Measurements from ENCODE around the gene SPTLC1.

DNA sequence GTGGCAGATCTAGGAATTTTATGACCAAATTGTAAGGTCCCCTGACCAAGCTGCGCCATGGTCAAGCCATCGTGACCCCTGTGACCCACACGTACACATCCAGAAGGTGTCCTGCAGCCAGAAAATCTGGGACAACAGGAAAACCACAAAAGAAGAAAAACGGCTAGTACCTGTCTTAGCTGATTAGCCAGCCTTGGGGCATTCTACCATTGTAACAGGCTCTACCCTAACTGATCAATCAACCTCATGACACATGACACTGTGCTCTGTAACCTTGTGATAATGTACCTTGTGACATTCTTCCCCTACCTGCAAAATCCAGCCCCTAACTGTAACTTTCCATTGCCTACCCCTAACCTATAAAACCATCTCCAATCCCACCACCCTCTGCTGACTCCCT is 43.6 kb downstream of the SPTLC1 start:
- TF ChIP-seq CTCF (conservative IDR thresholded peaks at IDR 0.05; ENCODE audit: low read depth, low read length) (no peak), EZH2 (IDR thresholded peaks at IDR 0.05; ENCODE audit: low read length, unreplicated experiment) (no peak)
